Measurements from ENCODE around the gene OSBPL1A. TPM values are rescaled to one million over a fixed set of nuclear protein-coding genes. Genes with fewer than 3 reads are reported as not detected.
A peak's percentile ranks its signal among the peaks of the same experiment; 100 is the strongest.

OSBPL1A gene
- total RNA-seq, 1 experiment from 2014 or later = 53.1 TPM

- H3K27me3 Mint-ChIP-seq (ENCODE audit: low read depth) = peaks cover 4% of the 10 kb centered on the region
- no peak overlapping the region for H3K27ac Mint-ChIP-seq
- DNase-seq (ENCODE audit: low spot score) (no peak), ATAC-seq (no peak)
- peaks cover 21% of the 10 kb centered on the region for H3K4me1 Mint-ChIP-seq
- H3K9me3 Mint-ChIP-seq = no peaks in the 10 kb centered on the region
- ChIA-PET POLR2A (no interaction called here), CTCF (interaction anchor here (0.6 to 1.4 kb wide), 13 partner anchors 11 to 195 kb away, joined by 3 to 13 read pairs (median 4); partner anchors contain the start of gene OSBPL1A)
- TF ChIP-seq TP53 (CRISPR knock-in tag; IDR thresholded peaks at IDR 0.05) (no peak), RORB (CRISPR knock-in tag; IDR thresholded peaks at IDR 0.05) (no peak), MXD4 (CRISPR knock-in tag; IDR thresholded peaks at IDR 0.05; ENCODE audit: borderline replicate concordance) (no peak), MYBL2 (CRISPR knock-in tag; IDR thresholded peaks at IDR 0.05) (no peak), PRDM15 (CRISPR knock-in tag; IDR thresholded peaks at IDR 0.05) (no peak), GABPB1 (CRISPR knock-in tag; IDR thresholded peaks at IDR 0.05) (no peak), GTF2I (CRISPR knock-in tag; conservative IDR thresholded peaks at IDR 0.05) (no peak), IRF2 (CRISPR knock-in tag; IDR thresholded peaks at IDR 0.05; ENCODE audit: borderline replicate concordance, low read depth) (no peak)
- H3K4me3 Mint-ChIP-seq = peak overlapping the region; percentile 49
- H3K36me3 Mint-ChIP-seq = peaks cover 16% of the 10 kb centered on the region
Observed at GRCh38 chr18:24428709-24429108, 31.1 kb upstream of the OSBPL1A start.

- ATAC-seq (no peak), DNase-seq (ENCODE audit: low spot score) (no peak)
- TF ChIP-seq ARID4B (CRISPR knock-in tag; IDR thresholded peaks at IDR 0.05; ENCODE audit: borderline replicate concordance) = no peak
- TF ChIP-seq FOXK1 (CRISPR knock-in tag; IDR thresholded peaks at IDR 0.05) = no peak
- no peak for TF ChIP-seq SOX15 (CRISPR knock-in tag; IDR thresholded peaks at IDR 0.05)
- TF ChIP-seq MYBL2 (CRISPR knock-in tag; IDR thresholded peaks at IDR 0.05) = no peak
- no peak for TF ChIP-seq SMAD4 (CRISPR knock-in tag; IDR thresholded peaks at IDR 0.05)
- TF ChIP-seq SMAD3 (CRISPR knock-in tag; IDR thresholded peaks at IDR 0.05; ENCODE audit: borderline replicate concordance) = no peak
- ChIA-PET CTCF (interaction anchor here (0.7 to 1.4 kb wide), 4 partner anchors 61 to 251 kb away, joined by 3 to 8 read pairs (median 6); no protein-coding TSS in a partner anchor), POLR2A (interaction anchor here (1.0 to 1.9 kb wide), 3 partner anchors 30 to 288 kb away, joined by 3 to 13 read pairs (median 7); partner anchors contain the start of genes CABYR and OSBPL1A)
- H3K27me3 Mint-ChIP-seq (ENCODE audit: low read depth) = peaks cover 8% of the 10 kb centered on the region
- peaks cover 11% of the 10 kb centered on the region for H3K36me3 Mint-ChIP-seq
- peak overlapping the region; percentile 91 for H3K4me3 Mint-ChIP-seq
- H3K27ac Mint-ChIP-seq = peak overlapping the region; percentile 95
- no peaks in the 10 kb centered on the region for H3K9me3 Mint-ChIP-seq
- H3K4me1 Mint-ChIP-seq = peaks cover 21% of the 10 kb centered on the region
Observed at GRCh38 chr18:24427484-24427883, 29.9 kb upstream of the OSBPL1A start.

Measured in WTC11 (cell line).